GM19193 (cell line): ENCODE data around the gene MYH6.

ENCODE experiments used
- POLR2A ChIP-seq: IDR thresholded peaks from 4 replicates; pipeline ENCODE4 v1.6.1; 2011; ENCODE audit not compliant: insufficient read depth, insufficient read length; ENCODE audit errors: extremely low read depth

The MYH6 gene

DNA sequence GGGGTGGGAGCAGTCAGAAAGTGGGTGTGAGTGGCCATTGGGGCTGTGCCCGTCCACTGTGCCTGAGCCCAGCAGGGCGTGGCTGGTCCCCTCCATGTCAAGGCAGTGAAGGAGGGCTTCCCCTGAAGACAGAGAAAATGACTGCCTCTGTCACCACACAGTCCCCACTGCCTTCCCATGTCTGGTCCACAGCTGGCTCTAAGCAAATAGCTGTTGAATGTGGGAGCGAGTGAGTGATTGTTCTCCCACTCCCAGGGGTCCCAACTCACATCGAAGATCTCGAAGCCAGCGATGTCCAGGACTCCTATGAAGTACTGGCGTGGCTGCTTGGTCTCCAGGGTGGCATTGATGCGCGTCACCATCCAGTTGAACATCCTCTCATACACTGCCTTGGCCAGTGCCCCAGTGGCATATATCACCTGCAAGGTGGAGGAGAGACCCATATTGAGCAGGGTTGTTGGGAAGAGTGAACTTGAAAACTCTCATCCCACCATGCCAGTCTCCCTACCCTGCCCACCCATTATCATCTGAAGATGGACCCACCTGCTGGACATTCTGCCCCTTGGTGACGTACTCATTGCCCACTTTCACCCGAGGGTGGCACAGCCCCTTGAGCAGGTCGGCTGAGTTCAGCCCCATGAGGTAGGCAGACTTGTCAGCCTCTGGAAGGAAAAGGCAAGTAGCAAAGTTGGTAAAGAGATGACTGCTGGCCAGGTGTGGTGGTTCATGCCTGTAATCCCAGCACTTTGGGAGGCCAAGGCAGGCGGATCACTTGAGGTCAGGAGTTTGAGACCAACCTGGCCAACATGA lies 20.8 kb upstream of the MYH6 start:
- no peak for TF ChIP-seq POLR2A

DNA sequence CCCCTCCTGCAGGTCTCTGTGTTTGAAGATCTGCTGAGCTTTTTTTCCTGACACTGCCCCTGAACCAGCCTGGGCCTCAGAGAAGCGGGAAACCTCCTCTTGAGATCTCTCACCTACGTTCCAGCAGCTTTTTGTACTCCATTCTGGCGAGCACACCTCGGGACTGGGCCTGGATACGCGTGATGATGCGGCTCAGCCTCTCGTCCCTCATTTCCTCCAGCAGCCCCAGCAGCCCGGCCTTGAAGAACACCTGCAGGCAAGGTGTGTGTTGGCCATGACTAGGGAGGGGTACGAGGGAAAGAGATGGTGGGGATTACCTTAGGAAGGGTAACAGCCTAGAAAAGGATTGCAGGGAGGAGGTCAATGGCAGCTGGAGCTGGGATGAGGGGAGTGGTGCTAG lies 17.1 kb upstream of the MYH6 start:
- no peak for TF ChIP-seq POLR2A

DNA sequence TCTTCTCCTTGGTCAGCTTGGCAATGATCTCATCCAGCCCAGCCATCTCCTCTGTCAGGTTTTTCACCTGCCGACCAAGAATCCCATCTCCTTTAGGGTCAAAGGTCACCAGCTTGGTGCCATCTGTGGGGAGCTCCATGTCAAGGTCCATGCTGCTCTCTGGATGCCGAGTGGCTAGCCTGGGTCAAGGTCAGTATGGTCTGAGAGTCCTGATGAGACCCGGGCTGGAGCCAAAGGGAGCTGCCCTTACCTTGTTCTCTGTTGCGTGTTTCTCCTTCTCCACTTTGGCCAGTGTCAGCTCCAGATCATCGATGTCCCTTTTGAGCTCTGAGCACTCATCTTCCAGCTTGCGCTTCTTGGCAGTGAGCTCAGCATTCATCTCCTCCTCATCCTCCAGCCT lies 15.6 kb upstream of the MYH6 start:
- TF ChIP-seq POLR2A = no peak

DNA sequence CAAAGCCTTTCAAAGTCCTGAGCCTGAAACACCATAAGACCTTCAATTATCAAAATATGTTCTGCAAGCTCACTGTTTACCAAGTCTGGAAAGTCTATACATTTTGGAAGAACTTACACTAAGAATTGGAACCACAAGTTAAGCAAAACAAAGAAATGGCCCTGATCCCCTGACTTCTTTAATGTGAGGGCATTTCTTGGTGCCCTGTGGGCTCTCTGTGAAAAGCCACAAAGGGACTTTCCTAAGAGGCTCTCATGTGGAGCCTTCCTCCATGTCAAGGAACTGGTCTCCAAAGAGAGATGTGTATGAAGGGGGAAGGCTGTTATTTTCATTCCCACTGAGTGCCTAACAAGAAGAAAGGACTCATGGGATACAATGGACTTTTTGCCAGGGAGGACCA lies 13.5 kb upstream of the MYH6 start:
- no peak for TF ChIP-seq POLR2A

DNA sequence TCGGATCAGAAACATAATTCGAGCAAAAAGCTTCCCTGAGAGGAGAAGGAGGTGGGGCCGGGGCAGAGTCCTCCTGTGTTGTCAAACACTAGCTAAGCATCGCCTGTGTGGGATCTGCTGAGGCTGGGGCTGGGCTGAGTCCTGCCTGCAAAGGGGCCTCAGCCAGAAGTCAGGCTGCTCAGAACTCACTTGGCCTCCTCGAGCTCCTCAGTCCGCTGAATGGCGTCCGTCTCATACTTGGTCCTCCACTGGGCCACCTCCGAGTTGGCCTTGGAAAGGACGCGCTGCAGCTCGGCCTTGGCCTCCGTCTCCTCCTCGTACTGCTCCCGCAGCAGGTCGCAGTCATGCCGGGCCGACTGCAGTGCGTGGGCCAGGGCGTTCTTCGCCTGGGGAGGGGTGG lies 9.9 kb upstream of the MYH6 start:
- no peak for TF ChIP-seq POLR2A

DNA sequence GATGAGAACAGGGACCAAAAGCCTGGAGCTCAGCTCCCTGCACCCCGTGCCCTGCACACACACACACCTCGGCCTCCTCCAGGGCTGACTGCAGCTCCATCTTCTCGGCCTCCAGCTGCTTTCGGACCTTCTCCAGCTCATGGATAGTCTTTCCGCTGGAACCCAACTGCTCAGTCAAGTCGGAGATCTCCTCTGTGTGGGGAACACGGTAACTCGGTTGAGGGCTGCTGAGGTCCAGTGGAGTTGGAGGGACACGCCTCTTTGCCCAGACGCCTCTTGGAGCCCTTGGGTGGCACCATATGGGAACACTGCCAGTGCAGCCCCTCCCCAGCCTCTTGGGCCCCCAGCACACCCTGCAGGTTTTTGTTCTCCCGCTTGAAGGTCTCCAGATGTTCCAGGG lies 8.7 kb upstream of the MYH6 start:
- TF ChIP-seq POLR2A = no peak

DNA sequence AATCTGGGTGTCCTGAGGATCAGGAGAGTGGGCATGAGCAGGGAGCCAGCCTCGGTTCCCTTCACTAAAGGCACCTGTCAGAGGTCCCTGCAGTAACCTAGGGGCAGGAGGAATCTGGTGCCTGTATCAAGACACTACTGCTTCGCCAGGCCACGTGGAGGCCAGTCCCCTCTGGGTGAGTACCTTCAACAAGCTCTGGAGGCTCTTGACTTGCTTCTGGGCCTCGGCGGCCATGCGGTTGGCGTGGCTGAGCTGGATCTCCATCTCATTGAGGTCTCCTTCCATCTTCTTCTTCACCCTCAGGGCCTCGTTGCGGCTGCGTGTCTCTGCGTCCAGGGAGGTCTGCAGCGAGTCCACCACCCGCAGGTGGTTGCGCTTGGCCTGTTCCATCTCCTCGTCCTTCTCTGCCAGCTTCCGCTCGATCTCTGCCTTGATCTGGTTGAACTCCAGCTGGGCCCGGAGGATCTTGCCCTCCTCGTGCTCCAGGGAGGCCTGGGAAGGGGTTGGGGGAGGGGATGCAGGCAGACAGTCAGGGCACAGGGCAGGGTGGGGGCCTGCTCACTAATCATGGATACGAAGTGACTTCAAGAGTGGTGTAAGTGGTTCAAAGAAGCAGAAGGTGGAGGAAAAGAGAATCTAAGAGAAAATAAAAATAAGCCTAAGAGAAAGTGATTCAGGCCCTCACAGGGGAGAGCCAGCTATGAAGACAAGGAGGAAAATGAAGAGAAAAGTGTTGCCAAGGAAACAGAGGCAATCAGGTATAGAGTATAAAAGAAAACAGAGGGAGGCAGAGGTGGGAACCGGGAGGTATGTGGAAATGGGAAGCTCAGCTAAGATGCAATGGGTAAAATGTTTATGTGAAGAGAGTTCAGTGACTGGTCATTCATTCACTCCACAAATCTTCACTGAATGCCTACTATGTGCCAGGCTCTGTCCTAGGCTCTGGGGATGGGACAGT lies 8.0 kb upstream of the MYH6 start:
- no peak for TF ChIP-seq POLR2A

DNA sequence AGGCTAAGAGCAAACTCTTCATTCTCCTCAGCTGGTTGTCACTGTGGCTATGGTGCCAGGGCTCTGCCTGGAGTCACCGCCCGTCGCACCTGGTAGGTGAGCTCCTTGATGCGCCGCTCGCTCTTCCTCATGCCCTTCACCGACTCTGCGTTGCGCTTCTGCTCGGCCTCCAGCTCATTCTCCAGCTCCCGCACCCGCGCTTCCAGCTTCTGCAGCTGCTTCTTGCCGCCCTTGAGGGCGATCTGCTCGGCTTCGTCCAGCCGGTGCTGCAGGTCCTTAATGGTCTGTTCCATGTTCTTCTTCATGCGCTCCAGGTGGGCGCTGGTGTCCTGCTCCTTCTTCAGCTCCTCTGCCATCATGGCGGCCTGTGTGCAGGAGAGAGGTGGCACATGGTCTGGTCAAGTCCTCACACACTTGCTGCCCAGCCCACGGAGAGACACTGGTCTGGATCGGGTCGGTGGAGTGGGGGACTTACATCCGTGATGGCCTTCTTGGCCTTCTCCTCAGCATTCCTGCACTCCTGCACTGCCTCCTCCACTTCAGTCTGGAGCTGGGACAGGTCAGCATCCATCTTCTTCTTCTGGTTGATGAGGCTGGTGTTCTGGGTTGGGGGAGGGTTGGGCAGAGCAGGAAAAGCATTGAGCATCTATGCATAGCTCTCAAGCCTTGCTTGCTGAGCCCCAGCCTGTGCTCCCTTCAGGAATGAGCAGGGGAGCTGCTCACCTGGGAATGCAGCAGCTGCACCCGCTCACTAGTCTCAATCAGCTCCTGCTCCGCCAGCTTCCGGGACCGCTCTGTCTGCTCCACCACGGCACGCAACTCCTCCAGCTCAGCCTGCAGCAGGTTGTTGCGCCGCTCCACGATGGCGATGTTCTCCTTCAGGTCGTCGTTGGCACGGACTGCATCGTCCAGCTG lies 7.1 kb upstream of the MYH6 start:
- no peak for TF ChIP-seq POLR2A

DNA sequence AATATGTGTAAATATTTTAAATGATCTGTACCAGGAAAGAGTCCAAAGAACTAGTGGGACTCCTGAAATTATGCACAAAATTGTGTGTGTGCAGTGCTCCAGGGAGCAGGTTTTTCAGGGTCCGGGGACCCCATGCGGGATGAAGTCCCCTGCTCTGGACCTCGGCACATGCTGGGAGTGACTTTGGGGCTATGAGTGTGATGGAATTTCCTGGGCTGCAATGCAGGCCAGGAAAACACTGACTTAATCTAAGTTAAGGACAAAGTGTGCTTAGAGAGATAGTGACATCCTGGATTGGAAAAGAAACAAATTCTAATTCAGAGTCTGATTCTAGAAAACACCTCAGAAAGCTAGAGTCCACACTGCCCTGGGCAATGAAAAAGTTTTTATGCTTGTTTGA lies 6.2 kb upstream of the MYH6 start:
- TF ChIP-seq POLR2A = no peak

DNA sequence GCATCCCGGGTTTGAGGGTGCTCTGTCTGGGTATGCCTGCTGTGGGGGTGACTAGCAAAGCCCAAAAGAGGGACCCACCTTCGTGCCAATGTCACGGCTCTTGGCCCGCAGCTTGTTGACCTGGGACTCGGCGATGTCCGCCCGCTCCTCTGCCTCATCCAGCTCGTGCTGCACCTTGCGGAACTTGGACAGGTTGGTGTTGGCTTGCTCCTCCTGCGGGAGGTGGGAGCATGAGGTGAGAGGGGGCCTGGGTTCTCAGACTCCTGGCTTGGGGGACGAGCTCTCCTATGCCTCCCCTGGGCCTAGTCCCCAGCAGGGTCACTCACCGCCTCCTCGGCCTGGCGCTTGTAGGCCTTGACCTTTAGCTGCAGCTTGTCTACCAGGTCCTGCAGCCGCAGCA lies 5.6 kb upstream of the MYH6 start:
- TF ChIP-seq POLR2A = no peak

DNA sequence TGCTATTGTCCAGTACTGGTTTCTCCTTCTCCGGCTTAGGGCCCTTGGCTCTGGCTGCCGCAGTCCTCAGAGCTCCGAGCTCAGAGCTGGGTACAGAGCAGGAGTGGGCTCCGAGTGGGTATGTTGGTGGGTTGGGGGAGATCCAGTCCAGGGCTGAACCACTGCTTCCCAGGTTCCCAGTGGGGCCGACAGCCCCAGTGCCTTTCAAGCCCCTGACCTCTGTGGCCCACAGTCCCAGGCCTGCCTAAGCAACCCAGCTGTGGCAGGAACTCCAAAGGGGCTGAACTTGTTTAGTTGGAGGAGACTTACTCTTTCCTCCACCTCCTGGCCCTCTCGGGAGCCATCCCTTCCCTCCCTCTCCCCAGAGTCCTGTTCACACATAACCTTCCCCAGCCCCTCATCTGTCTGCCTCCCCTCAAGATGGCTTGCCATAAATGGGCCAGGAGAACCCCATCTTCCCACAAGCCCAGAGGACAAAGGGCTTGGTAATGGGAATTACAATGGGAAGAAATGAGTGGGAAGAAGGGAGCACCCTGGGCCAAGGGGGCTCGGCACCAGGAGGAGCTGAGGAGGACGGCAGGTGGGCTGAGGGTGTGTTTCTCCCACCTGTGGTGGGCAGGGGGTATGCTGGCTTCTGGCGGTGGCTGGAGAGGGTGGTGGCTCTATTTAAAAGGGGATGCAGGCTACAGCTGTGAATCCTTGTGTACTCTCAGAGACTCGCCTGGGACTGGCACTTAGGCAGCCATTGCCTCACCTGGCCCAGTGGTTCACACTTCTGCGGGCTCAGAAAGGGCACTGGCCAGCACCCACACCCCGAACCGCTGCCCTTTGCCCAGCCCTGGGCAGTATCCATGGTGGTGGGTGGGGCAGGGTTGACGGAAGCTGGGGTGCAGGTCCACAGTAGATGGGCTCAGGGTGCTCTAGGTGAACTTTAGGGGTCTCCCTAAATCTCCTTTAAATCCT lies 3.8 kb upstream of the MYH6 start:
- no peak for TF ChIP-seq POLR2A

DNA sequence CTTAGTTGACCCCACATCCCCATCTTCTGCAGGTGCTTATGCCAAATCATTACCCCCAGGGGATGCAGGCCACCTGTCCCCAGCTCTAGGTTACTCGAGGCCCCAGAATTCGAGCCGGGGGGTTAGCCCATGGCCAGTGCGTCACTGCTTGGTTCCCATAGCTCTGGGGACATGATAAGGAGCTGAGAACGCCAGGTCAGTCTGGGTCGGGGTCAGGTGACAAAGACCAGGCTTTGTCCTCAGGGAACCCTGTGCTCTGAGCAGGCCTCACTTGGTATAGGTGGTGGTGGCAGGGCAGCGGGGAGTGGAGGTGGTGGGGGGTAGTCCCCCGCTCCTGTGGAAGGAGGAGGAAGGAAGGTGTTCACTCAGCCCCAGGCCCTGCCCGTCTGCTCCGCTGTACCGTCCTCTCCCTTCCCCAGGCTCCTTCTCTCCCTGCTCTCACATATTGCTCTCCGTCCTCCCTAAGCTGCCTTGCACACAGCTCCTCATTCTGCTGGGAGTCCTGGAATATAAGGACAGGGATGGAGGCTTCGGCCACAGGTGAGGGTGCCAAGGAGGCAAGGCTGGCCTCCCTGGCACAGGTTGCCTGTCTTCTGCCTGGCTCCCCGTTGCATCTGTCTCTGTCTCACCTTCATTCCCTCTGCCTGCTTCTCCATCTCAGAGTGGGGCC lies 2.0 kb upstream of the MYH6 start:
- TF ChIP-seq POLR2A = no peak

DNA sequence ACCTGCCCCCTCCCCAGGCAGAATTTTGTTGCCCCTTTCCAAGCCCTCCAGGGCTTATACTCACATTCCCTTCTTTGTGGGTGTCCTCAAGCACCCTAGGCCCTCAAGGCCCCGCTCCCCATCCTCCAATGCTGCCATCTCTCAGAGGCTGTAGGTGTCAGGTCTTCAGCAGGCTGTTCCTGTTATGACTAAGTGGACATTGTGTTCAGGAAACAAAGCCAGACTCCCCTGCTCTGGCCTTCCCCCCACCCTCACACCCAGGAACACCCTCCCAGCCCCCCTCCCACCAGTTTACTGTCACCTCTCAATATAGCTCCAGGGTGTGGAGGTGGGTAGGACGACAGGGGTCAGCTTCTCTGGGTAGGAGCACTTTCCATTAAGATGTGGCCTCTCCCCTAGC lies 1.4 kb upstream of the MYH6 start:
- no peak for TF ChIP-seq POLR2A
